Measurements from ENCODE around the gene GPHN. TPM values are rescaled to one million over a fixed set of nuclear protein-coding genes. Genes with fewer than 3 reads are reported as not detected.
"Not testable (repeated sequence)": the region's sequence is repeated elsewhere in the genome, so short reads cannot be mapped to it uniquely, and the experiment has no call there.

Gene GPHN
- total RNA-seq, 2 experiments from 2014 or later, result 15.8 to 15.9 TPM

GRCh38 chr14:66815687-66816086 is 307.7 kb downstream of the GPHN start:
- ChIA-PET CTCF (no interaction called here), POLR2A (no interaction called here)
- H3K9me3 Mint-ChIP-seq, result peaks cover 29% of the 10 kb centered on the region
- H3K4me3 Mint-ChIP-seq, result no peak overlapping the region
- H3K27me3 Mint-ChIP-seq, result no peaks in the 10 kb centered on the region
- no peak overlapping the region for H3K27ac Mint-ChIP-seq
- H3K4me1 Mint-ChIP-seq, result no peaks in the 10 kb centered on the region
- no peak for DNase-seq
- H3K36me3 Mint-ChIP-seq (ENCODE audit: low read depth), result peaks cover 17% of the 10 kb centered on the region

DNA sequence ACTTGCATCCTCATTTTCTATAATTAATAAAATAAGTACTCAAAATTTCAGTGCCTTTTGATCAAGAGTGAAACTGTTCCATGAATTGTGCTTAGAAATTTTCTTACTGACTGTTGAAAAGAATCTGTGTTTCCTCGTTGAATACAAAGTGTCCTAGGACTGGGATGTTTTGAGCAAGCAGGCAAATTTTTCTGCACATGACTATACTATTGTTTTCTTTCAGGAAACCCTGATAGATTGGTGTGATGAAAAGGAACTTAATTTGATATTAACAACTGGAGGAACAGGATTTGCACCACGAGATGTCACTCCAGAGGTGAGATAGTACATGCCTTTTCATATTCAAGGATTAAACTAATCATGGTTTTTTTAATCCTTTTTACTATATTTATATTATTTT is 316.3 kb downstream of the GPHN start:
- H3K27me3 Mint-ChIP-seq, result no peaks in the 10 kb centered on the region
- no peaks in the 10 kb centered on the region for H3K4me1 Mint-ChIP-seq
- H3K27ac Mint-ChIP-seq, result no peak overlapping the region
- H3K4me3 Mint-ChIP-seq, result no peak overlapping the region
- DNase-seq, result no peak
- no peaks in the 10 kb centered on the region for H3K9me3 Mint-ChIP-seq
- CTCF ChIA-PET, result no interaction called here
- POLR2A ChIA-PET, result no interaction called here
- no peaks in the 10 kb centered on the region for H3K36me3 Mint-ChIP-seq (ENCODE audit: low read depth)

DNA sequence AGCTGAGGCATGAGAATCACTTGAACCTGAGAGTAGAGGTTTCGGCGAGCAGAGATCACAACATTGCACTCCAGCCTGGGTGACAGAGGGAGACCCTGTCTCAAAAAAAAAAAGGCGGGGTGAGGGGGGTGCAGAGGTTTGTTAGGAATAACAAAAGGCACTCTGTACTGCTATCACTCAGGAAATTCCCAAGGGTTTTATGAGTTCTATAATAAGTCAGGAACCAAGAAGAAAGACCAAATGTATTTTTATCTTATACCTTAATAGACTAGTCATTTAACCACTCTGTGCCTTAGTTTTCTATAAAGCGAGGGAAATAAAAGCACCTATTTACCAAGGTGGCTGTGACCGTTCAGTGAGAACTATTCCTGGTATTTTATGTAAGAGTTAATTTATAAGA is 319.2 kb downstream of the GPHN start:
- Mint-ChIP-seq H3K27ac (no peak overlapping the region), H3K9me3 (no peaks in the 10 kb centered on the region), H3K27me3 (no peaks in the 10 kb centered on the region), H3K36me3 (ENCODE audit: low read depth) (no peaks in the 10 kb centered on the region), H3K4me3 (no peak overlapping the region), H3K4me1 (no peaks in the 10 kb centered on the region)
- no peak for DNase-seq
- CTCF ChIA-PET, result no interaction called here
- POLR2A ChIA-PET, result no interaction called here

- DNase-seq, result no peak
- no peak overlapping the region for H3K4me3 Mint-ChIP-seq
- CTCF ChIA-PET, result no interaction called here
- no peaks in the 10 kb centered on the region for H3K36me3 Mint-ChIP-seq (ENCODE audit: low read depth)
- H3K9me3 Mint-ChIP-seq, result peaks cover 4% of the 10 kb centered on the region
- POLR2A ChIA-PET, result no interaction called here
- no peaks in the 10 kb centered on the region for H3K27me3 Mint-ChIP-seq
- no peak overlapping the region for H3K27ac Mint-ChIP-seq
- H3K4me1 Mint-ChIP-seq, result no peaks in the 10 kb centered on the region
Measured at GRCh38 chr14:66831173-66831572, 323.2 kb downstream of the GPHN start.

DNA sequence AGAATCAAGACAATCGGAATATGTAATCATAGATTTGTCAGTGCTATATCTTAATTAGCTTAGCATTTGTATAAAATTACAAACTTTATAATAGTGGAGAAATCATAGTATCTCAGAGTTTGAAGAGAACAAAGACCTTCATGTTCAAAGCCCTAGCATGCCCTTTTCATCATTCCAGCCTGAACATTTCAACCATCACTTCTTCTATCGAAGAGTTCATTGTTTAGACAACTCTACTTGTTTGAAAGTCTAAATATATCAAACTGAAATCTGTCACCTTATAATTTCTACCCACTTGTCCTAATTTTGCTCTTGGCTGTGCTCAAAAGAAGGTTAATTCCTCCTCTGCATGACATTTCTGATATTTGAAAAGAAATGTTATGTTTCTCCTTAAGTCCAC is 325.9 kb downstream of the GPHN start:
- Mint-ChIP-seq H3K4me3 (no peak overlapping the region), H3K36me3 (ENCODE audit: low read depth) (no peaks in the 10 kb centered on the region), H3K27me3 (no peaks in the 10 kb centered on the region), H3K27ac (no peak overlapping the region), H3K4me1 (no peaks in the 10 kb centered on the region), H3K9me3 (peaks cover 4% of the 10 kb centered on the region)
- POLR2A ChIA-PET, result no interaction called here
- CTCF ChIA-PET, result interaction anchor here (0.5 kb wide), 1 partner anchor 404 kb away, joined by 3 read pairs; no protein-coding TSS in a partner anchor
- DNase-seq, result no peak

DNA sequence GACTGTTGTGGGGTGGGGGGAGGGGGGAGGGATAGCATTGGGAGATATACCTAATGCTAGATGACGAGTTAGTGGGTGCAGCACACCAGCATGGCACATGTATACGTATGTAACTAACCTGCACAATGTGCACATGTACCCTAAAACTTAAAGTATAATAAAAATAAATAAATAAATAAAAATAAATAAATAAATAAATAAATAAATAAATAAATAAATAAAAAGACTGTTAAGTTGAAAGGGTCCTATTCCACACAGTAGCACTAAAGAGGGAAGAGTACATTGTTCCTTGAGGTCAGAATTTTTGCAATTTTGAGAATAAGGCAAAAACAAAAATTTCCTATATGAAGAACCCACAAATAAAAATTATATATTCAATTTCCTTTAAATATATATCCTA is 329.5 kb downstream of the GPHN start:
- POLR2A ChIA-PET; H3K4me1 Mint-ChIP-seq; H3K4me3 Mint-ChIP-seq; H3K27me3 Mint-ChIP-seq; DNase-seq; H3K36me3 Mint-ChIP-seq (ENCODE audit: low read depth); CTCF ChIA-PET; H3K9me3 Mint-ChIP-seq; H3K27ac Mint-ChIP-seq: not testable (repeated sequence)

- no peaks in the 10 kb centered on the region for H3K9me3 Mint-ChIP-seq
- H3K4me1 Mint-ChIP-seq, result no peaks in the 10 kb centered on the region
- no peaks in the 10 kb centered on the region for H3K36me3 Mint-ChIP-seq (ENCODE audit: low read depth)
- H3K27ac Mint-ChIP-seq, result no peak overlapping the region
- DNase-seq, result no peak
- ChIA-PET CTCF (no interaction called here), POLR2A (no interaction called here)
- H3K27me3 Mint-ChIP-seq, result no peaks in the 10 kb centered on the region
- H3K4me3 Mint-ChIP-seq, result no peak overlapping the region
Measured at GRCh38 chr14:66842911-66843512, 335.1 kb downstream of the GPHN start.

- Mint-ChIP-seq H3K27ac (no peak overlapping the region), H3K4me3 (no peak overlapping the region), H3K9me3 (no peaks in the 10 kb centered on the region), H3K36me3 (ENCODE audit: low read depth) (no peaks in the 10 kb centered on the region), H3K27me3 (no peaks in the 10 kb centered on the region), H3K4me1 (no peaks in the 10 kb centered on the region)
- CTCF ChIA-PET, result no interaction called here
- DNase-seq, result no peak
- POLR2A ChIA-PET, result no interaction called here
Measured at GRCh38 chr14:66850258-66850888, 342.4 kb downstream of the GPHN start.

DNA sequence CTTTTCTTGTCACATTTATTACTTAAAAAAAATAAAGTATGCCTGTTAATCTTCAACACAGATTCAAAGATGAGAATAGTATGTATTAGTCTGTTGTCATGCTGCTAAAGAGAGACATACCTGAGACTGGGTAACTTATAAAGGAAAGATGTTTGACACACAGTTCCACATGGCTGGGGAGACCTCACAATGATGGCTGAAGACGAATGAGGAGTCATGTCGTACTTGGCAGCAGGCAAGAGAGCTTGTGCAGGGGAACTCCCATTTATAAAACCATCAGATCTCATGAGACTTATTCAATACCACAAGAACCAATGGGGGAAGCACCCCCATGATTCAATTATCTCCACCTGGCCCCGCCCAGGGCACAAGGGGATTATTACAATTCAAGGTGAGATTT is 345.4 kb downstream of the GPHN start:
- ChIA-PET CTCF (no interaction called here), POLR2A (no interaction called here)
- Mint-ChIP-seq H3K4me1 (no peaks in the 10 kb centered on the region), H3K27ac (no peak overlapping the region), H3K27me3 (no peaks in the 10 kb centered on the region), H3K4me3 (no peak overlapping the region), H3K9me3 (no peaks in the 10 kb centered on the region), H3K36me3 (ENCODE audit: low read depth) (no peaks in the 10 kb centered on the region)
- DNase-seq, result no peak

DNA sequence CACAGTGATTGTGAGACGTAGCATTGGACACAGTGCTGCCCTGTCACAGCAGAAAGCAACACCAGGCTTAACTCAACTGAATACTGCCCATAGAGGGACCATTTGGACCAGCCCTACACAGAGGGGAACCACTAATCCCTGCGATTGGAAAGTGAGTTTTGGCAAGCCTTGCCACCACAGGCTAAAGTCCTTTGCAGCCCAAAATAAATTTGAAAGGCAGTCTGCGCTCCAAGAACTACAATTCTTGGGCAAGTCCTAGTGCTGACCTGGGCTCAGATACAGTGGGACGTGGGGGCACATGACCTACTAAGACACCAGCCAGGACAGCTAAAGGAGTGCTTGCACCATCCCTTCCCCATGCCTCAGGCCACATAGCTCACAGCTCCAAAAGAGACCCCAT is 349.9 kb downstream of the GPHN start:
- POLR2A ChIA-PET, result no interaction called here
- no peak overlapping the region for H3K27ac Mint-ChIP-seq
- H3K36me3 Mint-ChIP-seq (ENCODE audit: low read depth), result no peaks in the 10 kb centered on the region
- no peak for DNase-seq
- H3K4me3 Mint-ChIP-seq, result no peak overlapping the region
- peaks cover 13% of the 10 kb centered on the region for H3K9me3 Mint-ChIP-seq
- CTCF ChIA-PET, result no interaction called here
- no peaks in the 10 kb centered on the region for H3K4me1 Mint-ChIP-seq
- H3K27me3 Mint-ChIP-seq, result no peaks in the 10 kb centered on the region

DNA sequence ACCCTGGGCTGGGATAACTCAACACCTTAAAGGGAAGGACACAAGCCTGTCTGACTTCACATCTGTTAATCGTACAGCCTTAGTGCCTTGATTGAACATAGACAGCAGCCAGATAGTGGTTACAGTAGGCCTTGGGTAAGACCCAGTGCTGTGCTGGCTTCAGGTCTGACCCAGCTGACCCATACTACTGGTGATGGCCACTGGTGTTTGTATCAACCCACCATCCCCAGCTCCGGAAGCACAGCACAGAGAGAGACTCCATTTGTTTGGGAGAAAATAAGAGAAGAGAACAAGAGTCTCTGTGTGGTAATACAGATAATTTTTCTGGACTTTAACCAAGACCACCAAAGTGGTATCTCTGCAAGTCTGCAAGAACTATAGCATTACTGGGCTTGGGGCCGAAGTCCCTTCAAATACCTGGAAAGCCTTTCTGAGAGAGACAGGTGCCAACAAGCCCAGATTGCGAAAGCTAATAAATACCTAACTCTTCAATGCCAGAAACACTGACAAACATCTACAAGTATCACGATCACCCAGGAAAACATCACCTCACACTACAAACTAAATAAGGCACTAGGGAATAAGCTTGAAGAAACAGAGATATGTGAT is 351.2 kb downstream of the GPHN start:
- peaks cover 13% of the 10 kb centered on the region for H3K9me3 Mint-ChIP-seq
- CTCF ChIA-PET, result no interaction called here
- DNase-seq, result no peak
- H3K4me3 Mint-ChIP-seq, result no peak overlapping the region
- POLR2A ChIA-PET, result no interaction called here
- no peak overlapping the region for H3K27ac Mint-ChIP-seq
- no peaks in the 10 kb centered on the region for H3K27me3 Mint-ChIP-seq
- H3K36me3 Mint-ChIP-seq (ENCODE audit: low read depth), result no peaks in the 10 kb centered on the region
- no peaks in the 10 kb centered on the region for H3K4me1 Mint-ChIP-seq

GRCh38 chr14:66881596-66881995 is 373.6 kb downstream of the GPHN start:
- ChIA-PET CTCF (no interaction called here), POLR2A (no interaction called here)
- Mint-ChIP-seq H3K27me3 (no peaks in the 10 kb centered on the region), H3K9me3 (peaks cover 7% of the 10 kb centered on the region), H3K4me1 (no peaks in the 10 kb centered on the region), H3K36me3 (ENCODE audit: low read depth) (no peaks in the 10 kb centered on the region), H3K27ac (no peak overlapping the region), H3K4me3 (no peak overlapping the region)
- DNase-seq, result no peak

DNA sequence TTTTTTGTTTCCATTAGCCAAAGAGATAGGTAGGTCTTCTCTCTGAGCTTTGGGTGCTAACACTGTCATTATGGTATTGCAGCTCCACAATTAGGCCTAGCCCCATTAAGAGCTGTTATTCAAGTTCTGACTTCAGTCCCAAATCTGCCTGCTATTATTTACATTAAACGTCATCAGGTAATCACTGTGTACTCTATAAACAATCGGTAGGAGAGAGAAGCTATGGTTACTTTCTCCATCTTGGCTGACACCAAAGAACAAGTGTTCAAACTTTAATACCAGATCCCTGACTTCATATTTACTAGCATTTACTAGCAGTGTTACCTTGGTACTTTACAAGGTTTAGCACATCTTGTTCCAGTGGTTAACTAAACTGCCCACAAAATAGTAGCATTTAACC is 376.2 kb downstream of the GPHN start:
- Mint-ChIP-seq H3K27me3 (no peaks in the 10 kb centered on the region), H3K36me3 (ENCODE audit: low read depth) (no peaks in the 10 kb centered on the region), H3K9me3 (peaks cover 15% of the 10 kb centered on the region), H3K4me1 (no peaks in the 10 kb centered on the region), H3K4me3 (no peak overlapping the region), H3K27ac (no peak overlapping the region)
- DNase-seq, result no peak
- ChIA-PET CTCF (interaction anchor here (1.1 kb wide), 1 partner anchor 524 kb away, joined by 3 read pairs; no protein-coding TSS in a partner anchor), POLR2A (no interaction called here)

- ChIA-PET POLR2A (interaction anchor here (0.7 kb wide), 1 partner anchor 80 kb away, joined by 3 read pairs; no protein-coding TSS in a partner anchor), CTCF (no interaction called here)
- no peaks in the 10 kb centered on the region for H3K27me3 Mint-ChIP-seq
- no peaks in the 10 kb centered on the region for H3K4me1 Mint-ChIP-seq
- H3K9me3 Mint-ChIP-seq, result peaks cover 11% of the 10 kb centered on the region
- no peak overlapping the region for H3K27ac Mint-ChIP-seq
- H3K4me3 Mint-ChIP-seq, result no peak overlapping the region
- no peaks in the 10 kb centered on the region for H3K36me3 Mint-ChIP-seq (ENCODE audit: low read depth)
- no peak for DNase-seq
Measured at GRCh38 chr14:66900719-66901118, 392.8 kb downstream of the GPHN start.

Data from activated CD4-positive, alpha-beta memory T cell treated with anti-CD3 and anti-CD28 coated beads, Interleukin-2, amount 10 ng/mL, durations not matched to agents 7 days and 5 days (primary cell).